ENCODE results near the gene FAM217B.

The FAM217B gene

DNA sequence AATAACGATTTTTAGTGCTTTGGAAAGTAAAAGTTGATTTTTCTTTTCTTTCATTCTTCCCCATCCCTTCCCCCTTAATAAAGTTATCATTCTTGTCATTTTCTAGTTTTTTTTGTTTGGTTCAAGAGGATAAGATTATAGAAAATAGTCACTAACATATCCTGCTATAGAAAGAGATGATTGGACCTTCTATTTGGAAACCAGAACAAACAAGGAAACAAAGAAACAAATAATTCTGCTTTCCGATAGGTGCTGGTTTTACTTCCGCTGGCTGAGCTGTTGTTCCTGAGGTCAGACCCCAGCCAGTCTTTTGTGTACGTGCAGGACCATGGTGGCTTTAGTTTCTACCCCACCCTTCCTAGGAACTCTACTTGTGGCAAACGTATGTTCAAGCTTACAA is 17.9 kb downstream of the FAM217B start, which contains the start of gene CDH26:
CDH26 (plus strand) TSS at position 301 of the 400 bp plus-strand sequence. CDS start 304 bp downstream, outside the sequence.
- Histone ChIP-seq H3K9me3 (ENCODE audit: control insufficient read depth, low read length) (no peaks in the 10 kb centered on the region), H3K9ac (ENCODE audit: low read length) (no peak within 1 kb of the TSS), H3K27me3 (ENCODE audit: control insufficient read depth, insufficient read depth, low read length) (no peaks in the 10 kb centered on the region), H3K4me3 (ENCODE audit: low read length) (no peak within 1 kb of the TSS), H3K4me1 (ENCODE audit: control insufficient read depth, insufficient read depth, low read length) (no peaks in the 10 kb centered on the region), H3K36me3 (ENCODE audit: control insufficient read depth, insufficient read depth, low read length) (no peaks in the 10 kb centered on the region)

DNA sequence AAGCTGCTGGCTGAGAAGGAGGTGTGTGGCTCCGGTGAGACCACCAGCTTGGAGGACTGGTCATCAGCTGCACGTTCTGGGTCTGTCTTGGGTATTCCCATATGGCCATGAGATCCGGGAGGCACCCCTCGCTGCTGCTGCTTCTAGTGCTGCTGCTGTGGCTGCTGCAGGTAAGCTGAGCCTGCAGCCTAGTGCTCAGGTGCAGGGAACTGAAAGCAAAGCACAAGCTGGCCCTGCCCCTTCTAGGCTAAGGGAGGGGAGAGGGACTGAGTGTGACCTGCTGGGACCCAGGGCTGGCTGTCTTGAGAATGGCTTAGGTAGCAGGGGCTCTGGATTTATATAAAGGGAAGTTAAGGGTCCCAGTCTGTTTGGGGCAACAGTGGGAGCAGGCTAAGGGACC is 18.4 kb downstream of the FAM217B start:
- no peaks in the 10 kb centered on the region for H3K27me3 ChIP-seq (ENCODE audit: control insufficient read depth, insufficient read depth, low read length)
- no peak overlapping the region for H3K9ac ChIP-seq (ENCODE audit: low read length)
- H3K9me3 ChIP-seq (ENCODE audit: control insufficient read depth, low read length), result no peaks in the 10 kb centered on the region
- no peaks in the 10 kb centered on the region for H3K36me3 ChIP-seq (ENCODE audit: control insufficient read depth, insufficient read depth, low read length)
- H3K4me3 ChIP-seq (ENCODE audit: low read length), result no peak overlapping the region
- H3K4me1 ChIP-seq (ENCODE audit: control insufficient read depth, insufficient read depth, low read length), result no peaks in the 10 kb centered on the region

DNA sequence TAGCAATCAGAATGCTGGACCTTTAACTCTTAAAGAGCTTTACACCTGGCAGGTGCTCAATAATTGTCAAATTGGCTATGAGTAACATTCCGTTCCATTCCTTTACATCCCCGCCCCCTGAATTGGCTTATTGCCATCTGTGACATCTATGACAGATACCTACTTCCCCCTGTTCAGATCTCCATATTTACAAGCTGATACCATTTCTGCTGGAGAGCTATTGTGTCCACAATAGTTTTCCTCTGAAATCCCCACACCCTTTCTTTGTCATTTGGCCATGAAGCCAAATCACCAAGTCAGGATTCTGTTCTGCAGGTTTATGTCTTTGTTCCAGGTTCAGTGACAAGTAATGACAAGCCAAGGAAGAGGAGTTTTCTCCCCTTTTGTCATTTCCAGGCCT is 21.2 kb downstream of the FAM217B start:
- no peaks in the 10 kb centered on the region for H3K9me3 ChIP-seq (ENCODE audit: control insufficient read depth, low read length)
- H3K4me3 ChIP-seq (ENCODE audit: low read length), result no peak overlapping the region
- H3K27me3 ChIP-seq (ENCODE audit: control insufficient read depth, insufficient read depth, low read length), result no peaks in the 10 kb centered on the region
- H3K9ac ChIP-seq (ENCODE audit: low read length), result no peak overlapping the region
- H3K4me1 ChIP-seq (ENCODE audit: control insufficient read depth, insufficient read depth, low read length), result no peaks in the 10 kb centered on the region
- no peaks in the 10 kb centered on the region for H3K36me3 ChIP-seq (ENCODE audit: control insufficient read depth, insufficient read depth, low read length)

DNA sequence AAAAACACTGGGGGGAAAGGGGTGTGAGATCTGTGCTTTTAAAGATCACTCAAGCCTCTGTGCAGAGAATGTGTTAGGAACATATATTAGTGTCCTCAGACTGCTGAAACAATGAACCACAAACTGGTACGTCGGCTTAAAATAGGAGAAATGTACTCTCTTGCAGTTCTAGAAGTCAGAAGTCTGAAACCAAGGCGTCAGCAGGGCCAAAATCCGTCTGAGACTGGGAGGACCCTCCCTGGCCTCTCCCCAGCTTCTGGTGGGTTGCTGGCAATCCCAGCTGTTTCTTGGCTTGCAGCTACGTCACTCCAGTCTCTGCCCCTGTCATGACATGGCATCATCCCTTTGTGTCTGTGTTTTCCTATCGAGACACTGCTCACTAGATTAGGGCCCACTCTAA is 22.0 kb downstream of the FAM217B start:
- Histone ChIP-seq H3K4me1 (ENCODE audit: control insufficient read depth, insufficient read depth, low read length) (no peaks in the 10 kb centered on the region), H3K9me3 (ENCODE audit: control insufficient read depth, low read length) (no peaks in the 10 kb centered on the region), H3K27me3 (ENCODE audit: control insufficient read depth, insufficient read depth, low read length) (no peaks in the 10 kb centered on the region), H3K9ac (ENCODE audit: low read length) (no peak overlapping the region), H3K4me3 (ENCODE audit: low read length) (no peak overlapping the region), H3K36me3 (ENCODE audit: control insufficient read depth, insufficient read depth, low read length) (no peaks in the 10 kb centered on the region)

DNA sequence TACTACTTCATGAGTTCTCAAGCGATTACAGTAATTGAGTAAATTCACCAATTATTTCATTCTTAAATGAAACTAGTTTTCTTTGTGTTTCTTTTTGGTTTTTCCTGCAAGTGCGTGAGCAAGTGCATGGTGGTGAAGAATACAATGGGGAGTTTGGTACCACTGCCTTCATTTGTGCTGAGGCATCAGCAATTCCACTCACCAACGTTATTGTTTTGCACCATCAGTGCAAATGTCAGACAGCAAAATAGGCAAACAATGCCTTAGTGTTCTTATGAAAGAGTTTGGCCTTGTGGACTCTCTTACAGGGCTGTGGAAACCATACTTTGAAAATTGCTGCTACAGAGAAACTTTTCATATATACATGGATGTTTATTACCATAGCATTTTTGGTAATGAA is 26.2 kb downstream of the FAM217B start:
- no peak overlapping the region for H3K9ac ChIP-seq (ENCODE audit: low read length)
- no peaks in the 10 kb centered on the region for H3K27me3 ChIP-seq (ENCODE audit: control insufficient read depth, insufficient read depth, low read length)
- H3K4me3 ChIP-seq (ENCODE audit: low read length), result no peak overlapping the region
- H3K4me1 ChIP-seq (ENCODE audit: control insufficient read depth, insufficient read depth, low read length), result no peaks in the 10 kb centered on the region
- no peaks in the 10 kb centered on the region for H3K36me3 ChIP-seq (ENCODE audit: control insufficient read depth, insufficient read depth, low read length)
- H3K9me3 ChIP-seq (ENCODE audit: control insufficient read depth, low read length), result no peaks in the 10 kb centered on the region

DNA sequence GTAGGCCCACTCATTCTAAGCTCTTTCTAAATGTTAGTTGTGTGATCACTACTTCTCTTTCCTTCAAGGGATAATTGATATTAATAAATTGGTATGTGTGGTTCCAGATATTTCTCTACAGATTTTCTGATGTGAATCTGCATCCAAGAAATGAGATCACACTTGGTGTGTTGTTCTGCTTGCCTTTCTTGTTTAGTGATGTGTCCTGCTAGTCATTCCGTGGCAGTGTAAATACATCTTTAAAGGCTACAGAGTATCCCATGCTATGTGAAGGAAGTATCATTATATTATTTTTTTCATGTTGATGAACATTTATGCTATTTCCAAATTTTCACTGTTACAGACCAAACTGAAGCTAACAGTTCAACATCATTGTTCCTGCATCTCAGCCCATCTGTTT is 31.2 kb downstream of the FAM217B start:
- H3K4me3 ChIP-seq (ENCODE audit: low read length), result no peak overlapping the region
- H3K27me3 ChIP-seq (ENCODE audit: control insufficient read depth, insufficient read depth, low read length), result no peaks in the 10 kb centered on the region
- no peaks in the 10 kb centered on the region for H3K4me1 ChIP-seq (ENCODE audit: control insufficient read depth, insufficient read depth, low read length)
- H3K36me3 ChIP-seq (ENCODE audit: control insufficient read depth, insufficient read depth, low read length), result no peaks in the 10 kb centered on the region
- no peak overlapping the region for H3K9ac ChIP-seq (ENCODE audit: low read length)
- no peaks in the 10 kb centered on the region for H3K9me3 ChIP-seq (ENCODE audit: control insufficient read depth, low read length)

DNA sequence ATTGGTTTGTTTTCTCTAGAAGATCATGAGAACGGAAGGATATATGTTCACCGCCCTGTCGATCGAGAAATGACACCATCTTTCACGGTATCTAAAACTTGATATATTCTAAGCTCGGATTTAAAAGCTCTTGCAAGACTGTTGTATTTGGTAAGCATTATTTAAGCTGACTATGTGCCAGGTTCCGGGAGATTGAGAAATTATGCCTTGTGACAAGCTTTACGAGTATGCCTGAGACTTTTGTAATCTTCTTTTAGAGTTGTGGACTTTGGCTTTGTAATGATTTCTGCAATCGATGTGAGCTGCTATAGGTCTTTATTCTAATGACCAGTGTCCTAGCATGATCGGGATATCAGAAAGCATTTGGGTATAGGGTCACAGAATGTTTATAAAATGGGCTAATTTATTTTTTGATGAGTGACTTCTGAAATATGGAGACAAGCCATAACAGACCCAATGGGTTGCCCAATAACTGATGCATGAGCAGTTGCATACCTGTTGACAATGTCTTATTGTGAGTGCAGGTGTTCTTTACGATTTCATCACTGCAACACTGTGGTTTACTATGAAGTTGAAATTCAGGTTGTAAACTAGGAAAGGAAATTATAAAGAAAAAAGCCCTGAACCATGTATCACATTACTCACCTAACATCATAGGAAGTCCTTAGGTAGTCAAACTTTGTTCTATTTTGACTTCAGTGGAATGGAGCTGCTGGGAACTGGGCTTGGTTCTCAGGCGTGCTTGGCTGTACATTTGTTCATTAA is 32.0 kb downstream of the FAM217B start:
- no peaks in the 10 kb centered on the region for H3K9me3 ChIP-seq (ENCODE audit: control insufficient read depth, low read length)

DNA sequence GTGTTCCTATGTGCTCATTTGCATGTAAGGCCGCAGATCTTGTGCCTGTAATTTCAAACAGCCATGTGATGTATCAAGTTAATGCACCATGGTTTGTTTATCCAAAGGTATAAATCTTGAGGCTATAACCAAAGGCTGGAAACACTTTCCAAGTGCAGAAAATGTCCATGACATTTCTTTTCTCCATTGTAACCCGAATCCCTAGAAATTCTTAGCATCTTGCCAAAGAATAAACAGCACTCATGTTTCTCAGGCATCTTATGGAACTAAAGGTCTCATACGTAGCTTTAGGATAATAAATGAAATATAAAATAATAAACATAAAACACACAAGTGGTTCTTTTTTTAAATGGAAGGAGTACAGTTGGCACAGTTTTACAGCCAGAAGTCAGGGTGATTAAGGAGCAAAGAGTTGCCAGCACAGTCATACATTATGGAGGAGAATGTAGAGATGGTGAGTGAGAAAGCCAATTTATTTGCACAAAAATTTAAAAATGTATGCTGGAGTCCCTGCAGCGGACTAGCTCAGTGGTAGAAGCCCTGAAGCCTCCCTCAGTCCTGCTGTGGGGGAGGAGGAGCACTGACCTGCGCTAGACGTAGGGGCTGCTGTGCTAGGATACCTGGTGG is 36.1 kb downstream of the FAM217B start:
- Histone ChIP-seq H3K36me3 (ENCODE audit: control insufficient read depth, insufficient read depth, low read length) (no peaks in the 10 kb centered on the region), H3K9me3 (ENCODE audit: control insufficient read depth, low read length) (no peaks in the 10 kb centered on the region), H3K4me1 (ENCODE audit: control insufficient read depth, insufficient read depth, low read length) (no peaks in the 10 kb centered on the region), H3K27me3 (ENCODE audit: control insufficient read depth, insufficient read depth, low read length) (no peaks in the 10 kb centered on the region), H3K9ac (ENCODE audit: low read length) (no peak overlapping the region), H3K4me3 (ENCODE audit: low read length) (no peak overlapping the region)

More for the DNA sequence above, 32.0 kb downstream of the FAM217B start:
- Histone ChIP-seq H3K36me3 (ENCODE audit: control insufficient read depth, insufficient read depth, low read length) (no peaks in the 10 kb centered on the region), H3K4me3 (ENCODE audit: low read length) (no peak overlapping the region), H3K4me1 (ENCODE audit: control insufficient read depth, insufficient read depth, low read length) (no peaks in the 10 kb centered on the region), H3K9ac (ENCODE audit: low read length) (no peak overlapping the region), H3K27me3 (ENCODE audit: control insufficient read depth, insufficient read depth, low read length) (no peaks in the 10 kb centered on the region)

DNA sequence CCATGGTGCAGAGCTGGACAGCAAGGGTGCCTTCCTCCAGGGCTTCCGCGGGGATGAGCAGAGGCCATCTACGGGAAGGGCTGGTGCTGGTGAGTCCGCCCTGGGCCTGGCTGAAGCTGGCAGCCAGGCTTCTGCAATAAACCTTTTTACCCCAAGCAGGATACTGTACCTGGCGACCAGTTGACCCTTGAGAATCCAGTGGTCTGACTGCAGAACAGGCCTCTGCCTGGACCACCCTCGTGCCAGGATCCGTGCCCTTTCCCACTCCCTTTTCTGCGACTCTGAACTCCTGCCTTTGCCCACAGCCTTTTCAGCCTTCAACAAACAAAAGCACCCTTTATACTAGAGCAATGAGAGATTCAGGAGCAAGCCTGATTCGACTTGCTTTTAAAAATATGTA is 36.9 kb downstream of the FAM217B start:
- H3K27me3 ChIP-seq (ENCODE audit: control insufficient read depth, insufficient read depth, low read length), result no peaks in the 10 kb centered on the region
- no peaks in the 10 kb centered on the region for H3K9me3 ChIP-seq (ENCODE audit: control insufficient read depth, low read length)
- no peak overlapping the region for H3K9ac ChIP-seq (ENCODE audit: low read length)
- no peak overlapping the region for H3K4me3 ChIP-seq (ENCODE audit: low read length)
- H3K36me3 ChIP-seq (ENCODE audit: control insufficient read depth, insufficient read depth, low read length), result no peaks in the 10 kb centered on the region
- no peaks in the 10 kb centered on the region for H3K4me1 ChIP-seq (ENCODE audit: control insufficient read depth, insufficient read depth, low read length)

DNA sequence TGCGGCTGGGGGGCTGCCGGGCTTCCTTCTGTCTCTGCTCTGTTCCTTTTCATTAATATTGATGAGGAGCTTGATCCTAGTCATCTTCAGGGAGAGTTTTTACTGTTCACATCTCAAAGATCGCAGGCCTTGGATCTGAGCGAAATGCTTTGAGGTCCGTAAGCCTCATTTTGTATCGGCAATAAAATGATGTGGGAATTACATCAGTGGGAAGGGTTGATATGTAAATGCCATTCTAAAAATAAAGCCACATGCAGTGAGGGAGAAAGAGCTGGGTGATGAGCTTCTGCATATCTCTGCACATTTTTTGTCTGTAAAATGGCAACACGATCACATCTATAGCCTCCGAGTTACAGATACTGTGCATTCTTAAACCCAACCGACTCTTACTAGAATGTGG is 42.9 kb downstream of the FAM217B start:
- Histone ChIP-seq H3K27me3 (ENCODE audit: control insufficient read depth, insufficient read depth, low read length) (no peaks in the 10 kb centered on the region), H3K4me1 (ENCODE audit: control insufficient read depth, insufficient read depth, low read length) (peaks cover 2% of the 10 kb centered on the region), H3K9ac (ENCODE audit: low read length) (no peak overlapping the region), H3K9me3 (ENCODE audit: control insufficient read depth, low read length) (no peaks in the 10 kb centered on the region), H3K4me3 (ENCODE audit: low read length) (no peak overlapping the region), H3K36me3 (ENCODE audit: control insufficient read depth, insufficient read depth, low read length) (no peaks in the 10 kb centered on the region)

DNA sequence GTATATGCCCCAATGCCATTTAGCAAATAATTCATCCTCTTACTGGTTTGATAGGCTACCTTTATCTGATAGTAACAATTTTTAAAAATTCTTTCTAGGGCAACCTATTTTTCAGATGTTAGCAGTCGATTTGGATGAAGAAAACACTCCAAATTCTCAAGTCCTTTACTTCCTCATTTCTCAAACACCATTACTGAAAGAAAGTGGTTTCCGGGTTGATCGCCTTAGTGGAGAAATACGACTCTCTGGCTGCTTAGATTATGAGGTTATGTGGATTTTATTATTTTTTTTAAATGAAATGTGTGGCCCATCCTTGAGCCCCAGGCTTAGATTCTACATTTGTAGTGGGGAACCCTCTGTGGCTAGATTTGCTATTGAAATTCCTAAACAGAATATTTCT is 44.4 kb downstream of the FAM217B start:
- no peak overlapping the region for H3K9ac ChIP-seq (ENCODE audit: low read length)
- peaks cover 9% of the 10 kb centered on the region for H3K4me1 ChIP-seq (ENCODE audit: control insufficient read depth, insufficient read depth, low read length)
- no peak overlapping the region for H3K4me3 ChIP-seq (ENCODE audit: low read length)
- H3K27me3 ChIP-seq (ENCODE audit: control insufficient read depth, insufficient read depth, low read length), result no peaks in the 10 kb centered on the region
- no peaks in the 10 kb centered on the region for H3K9me3 ChIP-seq (ENCODE audit: control insufficient read depth, low read length)
- no peaks in the 10 kb centered on the region for H3K36me3 ChIP-seq (ENCODE audit: control insufficient read depth, insufficient read depth, low read length)

DNA sequence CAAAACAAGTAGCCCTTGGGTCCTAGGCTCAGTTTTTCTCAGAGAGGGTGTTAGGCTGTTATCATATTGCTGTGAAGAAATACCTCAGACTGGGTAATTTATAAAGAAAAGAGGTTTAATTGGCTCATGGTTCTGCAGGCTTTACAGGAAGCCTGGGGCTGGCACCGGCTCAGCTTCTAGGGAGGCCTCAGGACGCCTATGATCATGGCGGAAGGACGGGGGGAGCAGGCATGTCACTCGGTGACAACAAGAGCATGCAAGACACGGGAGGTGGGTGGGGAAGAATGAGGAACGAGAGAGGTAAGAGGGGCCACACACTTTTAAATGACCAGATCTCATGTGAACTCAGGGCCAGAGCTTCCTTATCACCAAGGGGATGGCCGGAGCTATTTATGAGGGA is 45.0 kb downstream of the FAM217B start:
- H3K4me3 ChIP-seq (ENCODE audit: low read length), result no peak overlapping the region
- H3K4me1 ChIP-seq (ENCODE audit: control insufficient read depth, insufficient read depth, low read length), result peaks cover 9% of the 10 kb centered on the region
- H3K9ac ChIP-seq (ENCODE audit: low read length), result no peak overlapping the region

More for the DNA sequence above, 45.0 kb downstream of the FAM217B start:
- Histone ChIP-seq H3K27me3 (ENCODE audit: control insufficient read depth, insufficient read depth, low read length) (no peaks in the 10 kb centered on the region), H3K9me3 (ENCODE audit: control insufficient read depth, low read length) (no peaks in the 10 kb centered on the region), H3K36me3 (ENCODE audit: control insufficient read depth, insufficient read depth, low read length) (no peaks in the 10 kb centered on the region)

Measured in mucosa of stomach (tissue), 1 donor.